Caki2 (cell line): ENCODE data around the gene RAI14. TPM values are rescaled to one million over a fixed set of nuclear protein-coding genes. Genes with fewer than 3 reads are reported as not detected.
A peak's percentile ranks its signal among the peaks of the same experiment; 100 is the strongest.
"Not testable (repeated sequence)": the region's sequence is repeated elsewhere in the genome, so short reads cannot be mapped to it uniquely, and the experiment has no call there.

Experiments used
- DNase-seq: peaks from one replicate; pipeline ENCODE4 v3.0.0-alpha.2; 2015; ENCODE audit warnings: low read depth
- in situ Hi-C: cut with HindIII; loops from 2 replicates; pipeline ENCODE4 v1.10.0; 2016; ENCODE audit warnings: low sequenced_read_pairs, low pct_unique_long_range_greater_than_20kb, mixed read lengths
- total RNA-seq: library from RNA; depleted of rRNA; stranded (reverse); fragments of >200 nt; shearing (Covaris generic); gene quantifications from 2 replicates; pipeline ENCODE4 v1.2.3, GENCODE V29; 2014; ENCODE audit warnings: low replicate concordance

RAI14 gene
- total RNA-seq, 1 experiment from 2014 or later, result 53.9 TPM

DNA sequence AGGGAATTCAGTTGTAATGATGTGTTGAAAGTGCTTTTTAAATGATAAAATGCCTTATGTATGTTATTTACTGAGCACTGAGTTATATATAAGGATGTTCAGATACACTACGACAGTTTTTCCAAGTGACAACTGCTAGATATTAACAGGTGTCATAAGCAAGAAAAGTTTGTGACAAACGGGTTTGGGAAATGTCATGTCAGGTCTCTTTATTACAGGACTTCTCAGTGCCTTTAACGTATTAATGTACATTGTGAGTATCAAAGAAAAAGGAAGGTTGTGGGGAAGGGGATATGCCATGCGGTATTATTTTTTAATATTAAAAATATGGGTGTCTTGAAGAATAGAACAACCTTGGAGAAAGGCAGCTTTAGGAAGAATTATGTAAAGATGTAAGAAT lies 56.4 kb downstream of the RAI14 start:
- in situ Hi-C loops, result no loop called here
- DNase-seq, result no peak

DNA sequence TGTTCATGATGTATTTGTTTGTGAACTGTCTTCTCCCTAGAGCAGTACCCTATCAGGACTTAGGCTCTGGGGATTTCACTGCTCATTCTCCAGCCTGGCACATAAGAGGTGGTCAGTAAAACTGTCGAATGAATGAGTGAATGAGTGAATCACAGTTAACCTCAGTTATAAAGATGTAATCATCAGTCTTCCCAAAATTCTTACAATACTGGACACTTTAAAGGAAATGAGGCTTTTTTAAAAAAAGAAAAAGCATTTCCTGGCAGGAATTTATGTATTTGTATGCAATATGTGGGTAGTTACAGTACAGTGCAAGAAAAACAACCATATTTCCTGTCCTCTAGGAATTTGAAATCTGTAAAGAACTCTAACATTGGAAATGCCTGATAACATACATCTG lies 59.6 kb downstream of the RAI14 start:
- no peak for DNase-seq
- in situ Hi-C loops, result no loop called here

DNA sequence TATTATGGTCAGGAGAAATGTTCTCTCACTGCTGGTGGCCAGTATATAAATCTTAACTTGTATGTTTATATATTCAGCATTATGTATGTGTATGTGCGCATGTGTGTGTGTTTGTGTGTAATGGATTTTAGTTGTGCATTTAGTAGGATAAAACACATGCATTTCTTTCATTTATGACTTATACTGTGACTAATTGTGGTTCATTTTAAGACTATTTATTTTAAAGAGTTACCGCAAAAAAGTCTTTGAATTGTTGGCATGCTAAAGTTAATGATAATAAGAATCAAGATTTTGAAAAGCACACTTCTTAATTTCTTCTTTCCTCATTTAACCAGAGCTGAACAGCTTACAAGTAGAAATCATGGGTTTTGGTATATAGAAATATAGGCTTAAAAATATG lies 60.9 kb downstream of the RAI14 start:
- no peak for DNase-seq
- in situ Hi-C loops, result no loop called here

DNA sequence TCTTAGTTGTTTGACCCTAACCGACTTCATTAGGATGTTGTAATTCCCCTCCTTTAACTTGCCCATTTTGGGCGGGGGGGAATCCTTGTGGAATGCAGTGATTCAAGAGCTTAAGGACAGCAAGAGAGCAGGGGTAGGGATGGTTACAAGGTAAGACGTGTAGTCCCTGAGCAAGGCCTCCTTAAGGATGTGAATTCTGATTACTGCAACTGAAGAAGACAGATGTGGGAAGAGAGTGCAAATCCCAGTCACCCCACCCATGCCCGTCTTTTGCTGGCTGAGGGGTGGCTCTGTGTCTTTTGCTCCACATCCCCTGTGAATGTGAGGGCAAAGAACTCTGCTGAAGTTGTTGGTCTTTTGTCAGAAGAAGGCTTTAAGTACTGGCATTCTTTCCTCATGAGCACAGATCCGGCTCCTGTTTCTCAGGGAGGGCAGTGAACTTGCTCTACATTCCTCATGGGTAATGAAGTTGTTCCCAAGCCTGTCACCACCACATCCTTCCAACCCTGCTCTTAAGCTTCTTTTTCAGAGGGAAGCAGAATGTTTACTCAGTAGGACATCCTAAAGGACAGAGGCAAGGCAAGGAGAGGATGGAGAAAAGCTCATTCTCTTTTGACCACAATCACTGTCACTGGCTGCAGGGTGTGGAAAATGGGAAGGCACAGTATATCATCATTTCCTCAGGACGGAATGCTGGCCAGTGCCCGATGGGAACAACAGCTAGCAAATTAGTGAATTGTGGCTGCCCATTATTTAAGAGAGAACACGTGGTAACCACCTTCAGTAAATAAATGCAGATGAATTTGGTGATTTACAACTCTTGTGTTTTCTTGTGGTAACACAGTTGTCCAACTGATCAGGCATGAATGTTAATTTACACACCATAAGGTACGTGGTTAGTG lies 61.5 kb downstream of the RAI14 start:
- peak; percentile 98 for DNase-seq
- in situ Hi-C loops, result no loop called here

DNA sequence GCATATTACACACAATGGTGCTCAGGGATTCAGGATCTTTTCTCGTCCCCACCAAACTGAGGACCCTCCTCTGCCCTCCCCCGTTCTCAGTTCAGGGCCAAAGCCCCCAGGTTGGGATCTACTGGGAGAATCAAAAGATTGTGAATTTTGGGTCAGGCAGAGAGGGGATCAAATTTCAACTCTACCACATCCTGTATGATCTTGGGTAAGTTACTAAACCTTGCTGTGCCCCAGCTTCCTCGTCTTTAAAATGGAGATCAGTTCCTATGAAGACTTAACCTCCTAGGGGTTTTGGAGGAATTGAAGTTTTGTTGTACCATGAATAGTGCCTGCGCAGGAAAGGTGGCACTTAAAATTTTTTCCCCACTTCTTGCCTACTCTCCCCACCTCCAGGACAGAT lies 62.4 kb downstream of the RAI14 start:
- in situ Hi-C loops, result no loop called here
- no peak for DNase-seq

DNA sequence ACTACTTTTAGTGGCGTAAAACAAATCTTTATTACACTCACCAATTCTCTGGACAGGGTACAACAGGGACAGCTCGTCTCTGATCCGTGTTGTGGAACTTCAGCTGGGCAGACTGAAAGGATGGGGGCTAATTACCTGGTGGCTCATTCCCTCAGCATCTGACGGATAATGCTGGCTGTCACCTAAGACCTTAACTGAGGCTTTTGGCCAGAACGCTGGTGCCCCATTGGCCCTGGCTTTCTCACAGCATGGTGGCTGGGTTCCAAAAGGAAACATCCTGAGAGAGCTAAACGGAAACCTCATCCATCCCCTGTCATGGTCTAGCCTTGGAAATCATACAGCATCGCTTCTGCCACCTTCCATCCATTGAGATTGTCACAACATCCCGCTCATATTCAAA lies 62.9 kb downstream of the RAI14 start:
- DNase-seq, result no peak
- in situ Hi-C loops, result no loop called here

DNA sequence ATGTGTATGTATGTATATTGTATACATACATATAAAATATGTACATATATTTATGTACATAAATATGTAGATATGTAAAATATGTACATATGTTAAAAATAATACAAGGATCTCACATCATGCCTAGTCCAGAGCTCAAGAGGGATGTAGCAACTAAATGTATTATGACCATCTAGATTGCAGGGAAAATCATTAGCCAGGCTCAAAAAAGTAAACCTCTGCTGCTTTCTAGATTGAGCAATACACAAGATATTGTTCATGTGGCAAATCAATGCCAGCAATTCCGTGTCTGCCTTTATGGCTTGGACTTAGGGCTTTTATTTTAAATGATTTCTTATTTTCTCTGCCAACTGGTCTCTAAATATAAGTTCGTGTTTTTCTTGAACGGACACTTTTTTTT lies 65.2 kb downstream of the RAI14 start:
- in situ Hi-C loops, result no loop called here
- DNase-seq, result no peak

DNA sequence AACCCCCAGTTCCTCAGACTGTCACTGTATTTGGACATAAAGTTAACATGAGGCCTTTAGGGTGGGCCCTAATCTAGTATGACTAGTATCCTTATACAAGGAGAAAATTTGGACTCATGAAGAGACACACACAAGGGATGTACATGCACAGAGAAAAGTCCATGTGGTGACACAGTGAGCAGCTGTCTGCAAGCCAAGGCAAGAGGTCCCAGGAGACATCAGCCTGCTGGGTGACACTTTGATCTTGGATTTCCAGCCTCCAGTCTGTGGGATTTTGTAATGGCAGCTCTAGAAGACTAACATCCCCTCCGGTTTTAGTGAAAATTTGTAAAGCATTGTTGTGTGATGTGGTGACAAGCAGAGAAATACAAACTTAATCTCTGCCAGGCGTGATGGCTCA lies 66.1 kb downstream of the RAI14 start:
- in situ Hi-C loops, result no loop called here

DNA sequence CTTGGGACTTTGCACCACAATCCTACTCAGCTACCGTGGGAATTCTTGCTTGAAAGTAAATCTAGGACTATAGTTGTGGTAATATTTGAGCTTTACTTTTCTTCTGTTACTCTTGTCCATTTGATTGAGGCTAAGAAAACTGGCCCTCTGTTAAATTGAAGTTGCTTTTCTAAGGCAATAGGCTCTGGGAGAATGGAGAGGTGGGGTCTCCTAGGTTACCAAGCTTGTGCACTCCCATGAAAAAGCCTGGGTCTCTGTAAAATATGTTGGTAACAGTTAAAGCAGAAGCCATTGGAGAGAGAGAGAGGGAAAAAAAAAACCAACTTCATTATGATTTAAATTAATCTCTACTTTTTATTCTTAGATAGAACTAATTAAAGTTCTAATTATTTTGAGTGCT lies 68.6 kb downstream of the RAI14 start:
- in situ Hi-C loops, result no loop called here
- DNase-seq, result no peak

More for the DNA sequence above, 66.1 kb downstream of the RAI14 start:
- no peak for DNase-seq

DNA sequence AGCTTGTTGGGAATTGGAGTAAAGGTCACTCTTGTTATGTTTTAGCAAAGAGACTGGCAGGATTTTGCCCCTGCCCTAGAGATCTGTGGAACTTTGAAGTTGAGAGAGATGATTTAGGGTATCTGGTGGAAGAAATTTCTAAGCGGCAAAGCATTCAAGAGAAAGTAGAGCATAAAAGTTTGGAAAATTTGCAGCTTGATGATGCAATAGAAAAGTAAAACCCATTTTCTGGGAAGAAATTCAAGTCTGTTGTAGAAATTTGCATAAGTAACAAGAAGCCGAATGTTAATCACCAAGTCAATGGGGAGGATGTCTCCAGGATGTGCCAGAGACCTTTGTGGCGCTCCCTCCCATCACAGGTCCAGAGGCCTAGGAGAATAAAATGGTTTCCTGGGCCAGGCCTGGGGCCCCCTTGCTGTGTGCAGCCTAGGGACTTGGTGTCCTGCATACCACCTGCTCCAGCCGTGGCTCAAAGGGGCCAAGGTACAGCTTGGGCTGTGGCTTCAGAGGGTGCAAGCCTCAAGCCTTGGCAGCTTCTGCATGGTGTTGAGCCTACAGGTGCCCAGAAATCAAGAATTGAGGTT lies 71.1 kb downstream of the RAI14 start:
- DNase-seq, in situ Hi-C loops: not testable (repeated sequence)

DNA sequence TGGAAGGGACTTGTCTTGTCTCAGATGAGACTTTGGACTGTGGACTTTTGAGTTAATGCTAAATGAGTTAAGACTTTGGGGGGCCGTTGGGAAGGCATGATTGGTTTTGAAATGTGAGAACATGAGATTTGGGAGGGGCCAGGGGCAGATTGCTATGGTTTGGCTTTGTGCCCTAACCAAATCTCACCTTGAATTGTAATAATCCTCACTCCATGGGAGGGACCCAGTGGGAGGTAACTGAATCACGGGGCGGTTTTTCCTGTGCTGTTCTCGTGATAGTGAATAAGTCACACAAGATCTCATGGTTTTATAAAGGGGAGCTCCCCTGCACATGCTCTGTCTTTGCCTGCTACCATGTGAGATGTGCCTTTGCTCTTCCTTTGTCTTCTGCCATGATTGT lies 72.1 kb downstream of the RAI14 start:
- in situ Hi-C loops, result no loop called here
- DNase-seq, result peak; percentile 26

DNA sequence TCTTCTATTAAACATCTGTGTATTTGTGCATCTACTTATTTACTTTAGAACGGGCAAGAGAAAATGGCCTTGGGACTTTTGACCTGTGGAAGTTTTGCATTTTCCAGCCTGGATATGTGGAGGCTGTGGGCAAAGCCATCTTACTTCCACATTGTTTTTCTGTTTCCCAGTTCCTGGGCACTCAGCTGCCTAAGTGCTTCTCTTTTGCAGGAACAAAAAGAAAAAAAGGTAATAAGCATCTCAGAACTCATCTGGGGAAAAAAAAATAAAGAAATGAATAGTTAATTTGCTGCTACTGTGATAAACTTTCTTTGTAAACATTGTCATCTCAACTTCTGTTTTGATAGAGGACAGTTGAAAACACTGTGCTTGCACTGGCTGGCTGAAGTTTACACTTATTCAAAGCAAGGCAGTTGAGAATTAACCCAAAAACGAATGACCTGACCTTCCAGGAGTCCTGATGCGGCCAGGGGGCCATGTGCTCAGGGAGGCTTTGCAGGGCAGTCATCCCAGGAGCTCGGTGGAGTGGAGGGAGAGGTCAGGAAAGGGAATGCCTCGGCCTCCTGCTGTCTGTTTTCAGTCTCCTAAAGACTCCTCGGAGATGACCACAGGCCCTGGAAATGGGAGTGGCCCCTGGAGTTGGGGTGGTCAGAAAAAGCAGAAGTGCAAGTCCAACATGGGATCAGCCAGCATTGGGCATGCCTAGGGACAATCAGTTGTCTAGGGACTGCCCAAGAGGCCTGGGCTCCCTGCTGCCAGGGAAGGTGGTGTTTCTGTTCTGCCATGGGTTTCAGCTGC lies 75.5 kb downstream of the RAI14 start:
- DNase-seq, result no peak
- in situ Hi-C loops, result no loop called here

DNA sequence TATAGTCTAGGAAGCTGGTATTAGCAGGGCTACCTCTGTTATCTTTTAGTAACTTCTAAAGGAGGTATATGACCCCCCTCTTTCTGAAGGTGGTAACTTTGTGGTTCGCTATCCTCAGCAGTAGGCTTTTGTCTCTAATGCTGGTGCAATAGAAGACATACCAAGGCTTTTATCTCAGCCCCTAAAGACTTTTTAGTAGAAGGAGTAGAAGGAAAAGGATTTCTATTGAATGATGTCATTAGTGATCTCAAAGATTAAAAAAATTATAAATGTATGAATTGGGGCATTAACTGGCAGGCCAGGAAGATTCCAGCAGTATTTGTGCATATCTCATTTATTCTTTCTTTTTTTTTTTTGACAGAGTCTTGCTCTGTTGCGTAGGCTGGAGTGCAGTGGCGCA lies 78.2 kb downstream of the RAI14 start:
- in situ Hi-C loops, result no loop called here

DNA sequence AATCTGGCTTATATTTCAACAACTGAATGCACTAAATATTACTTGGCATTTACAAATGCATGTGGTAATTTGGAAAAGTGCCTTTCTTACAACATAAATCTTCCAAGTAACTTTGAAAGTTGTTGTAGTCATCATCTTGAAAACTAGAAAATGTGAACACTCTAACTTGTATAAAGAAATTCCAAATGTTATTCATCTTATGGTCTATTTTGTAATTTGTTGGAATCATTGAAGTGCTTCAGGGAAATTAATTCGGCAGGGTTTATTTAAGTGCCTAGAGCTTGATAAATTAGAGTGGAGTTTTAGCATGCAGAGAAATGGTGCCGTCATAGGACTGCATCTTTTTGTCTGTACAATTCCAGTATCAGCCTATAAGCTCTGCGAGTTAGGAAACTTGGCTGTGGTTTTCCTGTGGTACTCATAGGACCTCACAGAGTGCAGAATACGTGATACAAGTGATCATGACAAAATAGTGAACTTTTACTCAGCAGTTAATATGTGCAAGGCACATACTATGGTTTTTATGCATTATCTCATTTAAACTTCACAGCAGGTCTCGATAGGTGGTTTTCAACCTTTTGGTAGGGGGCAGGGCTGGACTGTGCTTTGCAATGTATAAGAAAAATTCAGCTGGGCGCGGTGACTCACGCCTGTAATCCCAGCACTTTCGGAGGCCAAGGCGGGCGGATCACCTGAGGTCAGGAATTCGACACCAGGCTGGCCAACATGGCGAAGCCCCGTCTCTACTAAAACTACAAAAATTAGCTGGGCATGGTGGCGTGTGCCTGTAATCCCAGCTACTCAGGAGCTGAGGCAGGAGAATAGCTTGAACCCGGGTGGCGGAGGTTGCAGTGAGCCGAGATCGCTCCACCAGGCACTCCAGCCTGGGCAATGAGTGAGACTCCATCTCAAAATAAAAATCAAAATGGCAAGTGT lies 79.6 kb downstream of the RAI14 start:
- in situ Hi-C loops, result no loop called here
- DNase-seq, result no peak

More for the DNA sequence above, 78.2 kb downstream of the RAI14 start:
- no peak for DNase-seq

DNA sequence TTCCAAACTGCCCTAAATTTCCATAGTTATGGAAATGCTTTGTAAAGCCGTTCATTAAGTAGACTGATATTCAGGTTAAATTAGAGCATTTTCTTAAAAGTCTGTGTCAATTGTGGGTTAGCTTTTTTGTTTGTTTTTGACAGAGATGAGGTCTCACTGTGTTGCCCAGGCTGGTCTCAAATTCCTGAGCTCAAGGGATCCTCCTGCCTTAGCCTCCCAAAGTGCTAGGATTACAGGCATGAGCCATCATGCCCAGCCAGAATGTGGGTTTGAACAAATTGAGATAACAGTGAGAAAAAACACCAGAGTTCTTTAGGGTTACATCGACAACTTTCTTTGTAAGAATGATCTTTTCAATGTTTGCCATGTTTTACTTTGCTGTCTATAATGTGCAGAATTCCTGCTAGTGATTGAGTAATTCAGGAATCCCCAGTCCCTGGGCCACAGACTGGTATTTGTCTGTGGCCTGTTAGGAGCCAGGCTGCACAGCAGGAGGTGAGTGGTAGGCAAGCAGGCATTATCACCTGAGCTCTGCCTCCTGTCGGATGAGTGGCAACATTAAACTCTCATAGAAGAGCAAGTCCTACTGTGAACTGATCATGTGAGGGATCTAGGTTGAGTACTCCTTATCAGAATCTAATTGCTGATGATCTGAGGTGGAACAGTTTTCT lies 80.5 kb downstream of the RAI14 start:
- peak; percentile 47 for DNase-seq
- in situ Hi-C loops, result no loop called here

DNA sequence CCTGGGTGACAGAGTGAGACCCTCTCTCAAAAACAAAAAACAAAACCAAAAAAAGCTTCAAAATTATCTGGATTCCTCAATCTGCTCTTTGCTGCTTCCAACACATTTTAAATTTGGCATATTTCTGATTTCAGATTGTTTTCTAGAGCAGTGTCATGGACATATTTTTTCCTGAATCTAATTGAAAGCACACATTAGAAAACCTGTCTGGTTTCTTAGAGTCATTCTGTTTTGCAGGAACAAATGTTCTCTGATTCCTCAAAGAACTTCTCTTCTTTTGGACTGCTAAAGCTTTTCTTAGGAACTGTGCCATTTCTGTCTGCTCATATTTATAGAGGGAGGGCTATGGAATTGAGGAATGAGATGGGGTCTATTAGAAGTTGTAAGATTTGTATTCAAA lies 81.6 kb downstream of the RAI14 start:
- in situ Hi-C loops, result no loop called here
- DNase-seq, result no peak

DNA sequence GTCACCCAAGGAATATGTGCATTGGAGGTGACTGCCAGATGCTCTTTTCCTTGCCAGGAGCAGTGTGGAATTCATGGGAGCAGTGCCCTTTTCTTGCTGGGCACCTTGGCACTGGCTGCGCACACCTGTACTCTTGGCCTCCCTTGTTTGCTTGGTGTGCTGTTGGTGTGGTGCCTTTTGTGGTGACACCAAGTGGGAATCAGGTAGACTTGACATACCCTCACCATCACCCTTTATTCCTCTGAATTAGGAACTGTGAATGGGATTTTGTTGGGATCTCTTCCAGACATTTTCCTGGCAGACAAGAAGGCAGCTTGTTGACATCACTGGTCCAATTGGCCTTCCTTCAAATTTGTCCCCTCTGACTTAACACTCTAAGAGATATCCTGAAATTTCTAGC lies 82.3 kb downstream of the RAI14 start:
- in situ Hi-C loops, result no loop called here
- no peak for DNase-seq

DNA sequence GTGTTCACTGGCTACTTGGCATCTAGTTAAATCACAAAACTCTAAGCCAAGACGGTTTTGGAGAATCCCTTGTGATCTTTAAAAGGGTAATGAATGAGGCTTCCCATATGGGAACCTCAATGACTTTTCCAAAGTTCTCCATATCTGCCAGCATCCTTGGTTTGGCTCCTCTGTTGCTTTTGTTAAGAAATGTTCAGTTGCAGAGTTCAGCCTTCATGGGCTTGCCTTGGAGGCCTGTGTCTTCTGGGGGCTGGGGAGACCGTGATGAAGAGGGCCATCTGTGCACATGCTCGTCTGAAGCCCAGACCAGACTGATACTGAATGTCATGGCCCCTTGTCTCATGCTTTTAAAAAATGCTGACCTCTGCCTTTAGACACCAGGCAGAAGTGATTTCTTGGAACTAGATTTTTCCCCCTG lies 84.3 kb downstream of the RAI14 start:
- in situ Hi-C loops, result no loop called here
- DNase-seq, result no peak
